ENCODE data around the gene ZDHHC23. TPM values are rescaled to one million over a fixed set of nuclear protein-coding genes. Genes with fewer than 3 reads are reported as not detected.

The ZDHHC23 gene
- polyA plus RNA-seq, 1 of the 3 experiments (the other 2 are of a cell fraction) = 3.7 TPM

DNA sequence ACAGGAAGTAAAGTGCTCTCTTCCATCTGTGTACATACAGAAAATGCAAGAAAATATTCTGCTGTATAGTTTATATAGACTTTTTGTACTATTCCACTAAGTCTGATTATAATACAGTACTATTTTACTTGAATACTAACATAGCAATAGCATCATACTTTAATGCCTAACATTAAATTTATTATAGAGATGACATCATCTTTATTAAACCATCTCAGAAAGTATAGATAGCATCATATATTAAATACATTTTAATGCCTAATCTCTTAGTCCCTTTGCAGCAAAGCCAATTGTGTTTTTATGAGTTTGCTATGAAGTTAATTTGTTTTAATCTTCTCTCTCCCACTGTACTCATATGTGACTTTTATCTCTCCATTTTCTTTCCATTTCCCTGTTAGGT is 39.7 kb upstream of the ZDHHC23 start:
- DNase-seq = no peak
- Histone ChIP-seq H3K79me2 (ENCODE audit: insufficient read depth) (no peaks in the 10 kb centered on the region), H3K4me3 (ENCODE audit: low read depth in 2 of 2, low read length in 1 of 2) (no peak overlapping the region), H3K9me3 (no peaks in the 10 kb centered on the region), H2AFZ (ENCODE audit: low read depth) (no peak overlapping the region), H3K9ac (no peak overlapping the region), H3K4me2 (no peak overlapping the region), H3K36me3 (replicated peaks in 1 of 2; ENCODE audit: control insufficient read depth in 1 of 2, insufficient read depth in 2 of 2, low read length in 1 of 2) (peaks cover 0 to 4% of the 10 kb centered on the region in 2 experiments), H3K27me3 (ENCODE audit: insufficient read depth) (no peaks in the 10 kb centered on the region), H3K9me2 (no peaks in the 10 kb centered on the region), H3K4me1 (ENCODE audit: control insufficient read depth in 1 of 2, insufficient read depth in 2 of 2, low read depth in 1 of 2, low read length in 1 of 2) (no peaks in the 10 kb centered on the region), H3K27ac (ENCODE audit: low read depth in 2 of 2, low read length in 1 of 2) (no peak overlapping the region), H3F3A (replicated peaks; ENCODE audit: insufficient read depth) (no peaks in the 10 kb centered on the region), H4K20me1 (ENCODE audit: insufficient read depth) (no peaks in the 10 kb centered on the region)
- ChIA-PET CTCF (interaction anchor here (1.9 to 2.5 kb wide), 3 partner anchors 11 to 172 kb away, joined by 5 to 12 read pairs (median 6); no protein-coding TSS in a partner anchor), POLR2A (no interaction called here)
- no peak for TF ChIP-seq EZH2phosphoT487 (IDR thresholded peaks at IDR 0.05; ENCODE audit: borderline replicate concordance, low read depth)
- TF ChIP-seq, protein P1, sequence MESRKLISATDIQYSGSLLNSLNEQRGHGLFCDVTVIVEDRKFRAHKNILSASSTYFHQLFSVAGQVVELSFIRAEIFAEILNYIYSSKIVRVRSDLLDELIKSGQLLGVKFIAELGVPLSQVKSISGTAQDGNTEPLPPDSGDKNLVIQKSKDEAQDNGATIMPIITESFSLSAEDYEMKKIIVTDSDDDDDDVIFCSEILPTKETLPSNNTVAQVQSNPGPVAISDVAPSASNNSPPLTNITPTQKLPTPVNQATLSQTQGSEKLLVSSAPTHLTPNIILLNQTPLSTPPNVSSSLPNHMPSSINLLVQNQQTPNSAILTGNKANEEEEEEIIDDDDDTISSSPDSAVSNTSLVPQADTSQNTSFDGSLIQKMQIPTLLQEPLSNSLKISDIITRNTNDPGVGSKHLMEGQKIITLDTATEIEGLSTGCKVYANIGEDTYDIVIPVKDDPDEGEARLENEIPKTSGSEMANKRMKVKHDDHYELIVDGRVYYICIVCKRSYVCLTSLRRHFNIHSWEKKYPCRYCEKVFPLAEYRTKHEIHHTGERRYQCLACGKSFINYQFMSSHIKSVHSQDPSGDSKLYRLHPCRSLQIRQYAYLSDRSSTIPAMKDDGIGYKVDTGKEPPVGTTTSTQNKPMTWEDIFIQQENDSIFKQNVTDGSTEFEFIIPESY (IDR thresholded peaks at IDR 0.05; ENCODE audit: borderline replicate concordance, low read depth) = no peak
- no peak for TF ChIP-seq TAF1 (IDR thresholded peaks at IDR 0.05; ENCODE audit: borderline replicate concordance, low read depth, low read length)

DNA sequence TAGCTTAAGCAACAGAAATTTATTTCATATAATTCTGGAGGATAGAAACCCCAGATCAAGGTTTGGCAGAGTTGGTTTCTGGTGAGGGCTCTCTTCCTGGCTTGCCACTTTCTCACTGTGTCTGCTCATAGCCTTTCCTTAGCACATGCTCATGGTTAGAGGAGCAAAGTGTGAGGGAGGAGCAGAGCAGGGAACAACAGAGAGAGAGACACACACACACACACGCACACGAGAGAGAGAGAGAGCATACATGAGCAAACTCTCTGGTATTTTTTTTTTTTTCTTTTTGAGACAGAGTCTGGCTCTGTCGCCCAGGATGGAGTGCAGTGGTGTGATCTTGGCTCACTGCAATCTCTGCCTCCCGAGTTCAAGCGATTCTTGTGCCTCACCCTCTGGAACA is 36.8 kb upstream of the ZDHHC23 start:
- DNase-seq = no peak
- H3K36me3 ChIP-seq (replicated peaks in 1 of 2; ENCODE audit: control insufficient read depth in 1 of 2, insufficient read depth in 2 of 2, low read length in 1 of 2) = no peaks in the 10 kb centered on the region
- CTCF ChIA-PET = interaction anchor here (1.5 kb wide), 1 partner anchor 66 kb away, joined by 9 read pairs; no protein-coding TSS in a partner anchor
- no peak overlapping the region for H3K27ac ChIP-seq (ENCODE audit: low read depth in 2 of 2, low read length in 1 of 2)
- H3K9me3 ChIP-seq = no peaks in the 10 kb centered on the region
- H3K4me2 ChIP-seq = no peak overlapping the region
- H3K9ac ChIP-seq = no peak overlapping the region
- no peak overlapping the region for H2AFZ ChIP-seq (ENCODE audit: low read depth)
- POLR2A ChIA-PET = no interaction called here
- no peaks in the 10 kb centered on the region for H3K9me2 ChIP-seq
- H3K4me3 ChIP-seq (ENCODE audit: low read depth in 2 of 2, low read length in 1 of 2) = no peak overlapping the region
- no peaks in the 10 kb centered on the region for H3K27me3 ChIP-seq (ENCODE audit: insufficient read depth)
- H4K20me1 ChIP-seq (ENCODE audit: insufficient read depth) = no peaks in the 10 kb centered on the region
- H3F3A ChIP-seq (replicated peaks; ENCODE audit: insufficient read depth) = peaks cover 8% of the 10 kb centered on the region
- WGBS (ENCODE audit: low lambda C conversion rate) = 71% methylated on average over 5 of the region's 5 CpGs
- TF ChIP-seq EZH2phosphoT487 (IDR thresholded peaks at IDR 0.05; ENCODE audit: borderline replicate concordance, low read depth) (no peak), JUND (IDR thresholded peaks at IDR 0.05) (no peak), RCOR1 (IDR thresholded peaks at IDR 0.05; ENCODE audit: low read length) (no peak), ELF1 (IDR thresholded peaks at IDR 0.05) (no peak), FOSL2 (IDR thresholded peaks at IDR 0.05; ENCODE audit: borderline replicate concordance, low read depth) (no peak), NRF1 (IDR thresholded peaks at IDR 0.05; ENCODE audit: low read depth, low read length) (no peak), MXI1 (IDR thresholded peaks at IDR 0.05; ENCODE audit: low read depth, low read length) (no peak), POLR2AphosphoS5 (IDR thresholded peaks at IDR 0.05; ENCODE audit: low read depth, low read length) (no peak)
- TF ChIP-seq, protein P2, sequence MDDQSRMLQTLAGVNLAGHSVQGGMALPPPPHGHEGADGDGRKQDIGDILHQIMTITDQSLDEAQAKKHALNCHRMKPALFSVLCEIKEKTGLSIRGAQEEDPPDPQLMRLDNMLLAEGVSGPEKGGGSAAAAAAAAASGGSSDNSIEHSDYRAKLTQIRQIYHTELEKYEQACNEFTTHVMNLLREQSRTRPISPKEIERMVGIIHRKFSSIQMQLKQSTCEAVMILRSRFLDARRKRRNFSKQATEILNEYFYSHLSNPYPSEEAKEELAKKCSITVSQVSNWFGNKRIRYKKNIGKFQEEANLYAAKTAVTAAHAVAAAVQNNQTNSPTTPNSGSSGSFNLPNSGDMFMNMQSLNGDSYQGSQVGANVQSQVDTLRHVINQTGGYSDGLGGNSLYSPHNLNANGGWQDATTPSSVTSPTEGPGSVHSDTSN (IDR thresholded peaks at IDR 0.05) = no peak
- TF ChIP-seq, protein P3, sequence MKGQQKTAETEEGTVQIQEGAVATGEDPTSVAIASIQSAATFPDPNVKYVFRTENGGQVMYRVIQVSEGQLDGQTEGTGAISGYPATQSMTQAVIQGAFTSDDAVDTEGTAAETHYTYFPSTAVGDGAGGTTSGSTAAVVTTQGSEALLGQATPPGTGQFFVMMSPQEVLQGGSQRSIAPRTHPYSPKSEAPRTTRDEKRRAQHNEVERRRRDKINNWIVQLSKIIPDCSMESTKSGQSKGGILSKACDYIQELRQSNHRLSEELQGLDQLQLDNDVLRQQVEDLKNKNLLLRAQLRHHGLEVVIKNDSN (IDR thresholded peaks at IDR 0.05; ENCODE audit: borderline replicate concordance, low read depth) = no peak
- peaks cover 0 to 4% of the 10 kb centered on the region in 2 experiments; a peak in 1 of 4 replicates for H3K4me1 ChIP-seq (ENCODE audit: control insufficient read depth in 1 of 2, insufficient read depth in 2 of 2, low read depth in 1 of 2, low read length in 1 of 2)
- H3K79me2 ChIP-seq (ENCODE audit: insufficient read depth) = no peaks in the 10 kb centered on the region

All from SK-N-SH (cell line).